Measurements from ENCODE around the gene PLA2G4F.

Gene PLA2G4F

DNA sequence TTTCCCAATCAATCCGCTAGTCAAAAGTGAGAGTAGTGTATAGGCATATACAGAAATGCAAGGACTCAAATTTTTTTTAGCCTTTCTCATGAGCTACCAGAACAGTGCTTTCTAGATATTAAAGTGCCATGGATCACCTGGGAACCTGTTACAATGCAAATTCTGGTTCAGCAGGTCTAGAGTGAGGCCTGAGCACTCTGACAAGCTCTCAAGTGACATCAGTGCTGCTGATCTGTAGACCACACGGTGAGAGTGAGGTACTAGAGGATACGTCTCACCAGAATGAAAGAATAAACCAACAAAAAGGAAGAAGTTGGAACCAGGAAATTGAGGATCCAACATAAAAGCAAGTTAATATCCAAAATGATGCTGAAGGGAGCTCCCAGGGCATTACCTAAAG is 46.1 kb downstream of the PLA2G4F start:
- in situ Hi-C loops (cut with HindIII; ENCODE audit: low pct_unique_long_range_greater_than_20kb, low sequenced_read_pairs), result no loop called here
- no peak for DNase-seq (ENCODE audit: low read depth in 1 of 2, low spot score in 1 of 2)
- TF ChIP-seq JUND (IDR thresholded peaks at IDR 0.05; ENCODE audit: low read depth), result no peak

DNA sequence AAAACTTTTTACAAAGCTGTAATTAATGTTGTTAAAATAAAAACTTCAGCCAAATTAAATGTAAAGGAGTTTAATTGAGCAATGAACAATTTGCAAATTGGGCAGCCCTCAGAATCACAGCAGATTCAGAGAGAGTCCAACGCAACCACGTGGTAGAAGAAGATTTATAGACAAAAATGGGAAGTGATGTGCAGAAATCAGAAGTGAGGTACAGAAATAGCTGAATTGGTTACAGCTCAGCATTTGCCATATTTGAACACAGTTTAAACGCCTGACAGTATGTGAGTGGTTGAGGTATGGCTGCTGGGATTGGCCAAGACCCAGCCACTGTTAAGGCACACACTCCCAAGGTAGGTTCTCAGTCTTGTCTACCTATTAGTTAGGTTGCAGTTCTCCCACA is 47.6 kb downstream of the PLA2G4F start:
- TF ChIP-seq JUND (IDR thresholded peaks at IDR 0.05; ENCODE audit: low read depth), result no peak
- in situ Hi-C loops (cut with HindIII; ENCODE audit: low pct_unique_long_range_greater_than_20kb, low sequenced_read_pairs), result no loop called here
- no peak for DNase-seq (ENCODE audit: low read depth in 1 of 2, low spot score in 1 of 2)

DNA sequence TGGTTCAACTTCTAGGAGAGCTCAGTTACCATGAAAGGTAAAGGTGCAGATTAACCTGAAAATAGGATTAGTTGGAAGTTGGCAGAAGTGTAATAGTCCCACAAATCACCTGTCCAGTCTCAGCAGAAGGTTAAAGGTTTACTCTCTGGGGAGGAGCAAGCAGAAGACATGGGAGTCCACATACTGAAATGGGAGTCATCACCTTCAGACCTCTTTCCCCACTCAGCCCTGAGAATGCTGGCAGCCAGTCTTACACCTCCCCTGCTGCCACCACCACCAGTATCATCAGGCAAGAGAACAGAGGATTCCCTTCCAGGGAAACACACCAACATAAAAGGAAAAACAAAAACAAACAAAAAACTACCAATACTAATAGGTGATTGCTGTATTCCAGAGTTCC is 48.2 kb downstream of the PLA2G4F start:
- TF ChIP-seq JUND (IDR thresholded peaks at IDR 0.05; ENCODE audit: low read depth), result no peak
- in situ Hi-C loops (cut with HindIII; ENCODE audit: low pct_unique_long_range_greater_than_20kb, low sequenced_read_pairs), result no loop called here
- DNase-seq (ENCODE audit: low read depth in 1 of 2, low spot score in 1 of 2), result no peak

DNA sequence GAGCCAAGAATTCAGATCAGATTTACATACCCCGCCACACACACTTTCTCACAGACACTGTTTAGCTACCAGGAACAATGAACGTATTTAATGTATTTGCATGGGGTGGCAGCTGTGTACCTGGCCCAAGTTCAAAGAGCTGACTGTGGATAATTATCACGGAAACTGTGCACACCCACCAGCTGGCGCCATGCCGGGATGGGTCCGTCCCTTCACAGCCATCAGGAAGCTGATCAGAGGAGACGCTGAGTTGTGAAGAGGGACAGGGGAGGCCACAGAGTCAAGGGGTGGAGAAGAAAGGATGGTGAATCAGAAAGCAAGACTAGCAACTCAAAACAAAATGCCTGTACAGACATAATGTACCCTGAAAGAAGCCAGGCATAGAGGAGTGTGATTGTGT is 49.0 kb downstream of the PLA2G4F start:
- in situ Hi-C loops (cut with HindIII; ENCODE audit: low pct_unique_long_range_greater_than_20kb, low sequenced_read_pairs), result no loop called here
- DNase-seq (ENCODE audit: low read depth in 1 of 2, low spot score in 1 of 2), result no peak
- no peak for TF ChIP-seq JUND (IDR thresholded peaks at IDR 0.05; ENCODE audit: low read depth)

DNA sequence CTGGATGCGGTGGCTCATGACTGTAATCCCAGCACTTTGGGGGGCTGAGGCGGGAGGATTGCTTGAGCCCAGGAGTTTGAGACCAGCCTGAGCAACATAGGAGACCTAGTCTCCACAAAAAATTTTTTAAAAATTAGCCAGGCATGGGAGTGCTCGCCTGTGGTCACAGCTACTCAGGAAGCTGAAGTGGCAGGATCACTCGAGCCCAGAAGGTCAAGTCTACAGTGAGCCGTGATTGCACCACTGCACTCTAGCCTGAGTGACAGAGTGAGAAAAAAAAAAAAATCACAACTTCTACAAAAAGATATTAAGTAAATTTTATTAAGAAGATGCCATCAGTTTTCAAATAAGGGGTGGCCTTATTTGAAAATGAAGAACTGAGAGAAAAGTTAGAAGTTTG is 50.1 kb downstream of the PLA2G4F start:
- TF ChIP-seq JUND (IDR thresholded peaks at IDR 0.05; ENCODE audit: low read depth), result no peak
- in situ Hi-C loops (cut with HindIII; ENCODE audit: low pct_unique_long_range_greater_than_20kb, low sequenced_read_pairs), result no loop called here
- no peak for DNase-seq (ENCODE audit: low read depth in 1 of 2, low spot score in 1 of 2)

DNA sequence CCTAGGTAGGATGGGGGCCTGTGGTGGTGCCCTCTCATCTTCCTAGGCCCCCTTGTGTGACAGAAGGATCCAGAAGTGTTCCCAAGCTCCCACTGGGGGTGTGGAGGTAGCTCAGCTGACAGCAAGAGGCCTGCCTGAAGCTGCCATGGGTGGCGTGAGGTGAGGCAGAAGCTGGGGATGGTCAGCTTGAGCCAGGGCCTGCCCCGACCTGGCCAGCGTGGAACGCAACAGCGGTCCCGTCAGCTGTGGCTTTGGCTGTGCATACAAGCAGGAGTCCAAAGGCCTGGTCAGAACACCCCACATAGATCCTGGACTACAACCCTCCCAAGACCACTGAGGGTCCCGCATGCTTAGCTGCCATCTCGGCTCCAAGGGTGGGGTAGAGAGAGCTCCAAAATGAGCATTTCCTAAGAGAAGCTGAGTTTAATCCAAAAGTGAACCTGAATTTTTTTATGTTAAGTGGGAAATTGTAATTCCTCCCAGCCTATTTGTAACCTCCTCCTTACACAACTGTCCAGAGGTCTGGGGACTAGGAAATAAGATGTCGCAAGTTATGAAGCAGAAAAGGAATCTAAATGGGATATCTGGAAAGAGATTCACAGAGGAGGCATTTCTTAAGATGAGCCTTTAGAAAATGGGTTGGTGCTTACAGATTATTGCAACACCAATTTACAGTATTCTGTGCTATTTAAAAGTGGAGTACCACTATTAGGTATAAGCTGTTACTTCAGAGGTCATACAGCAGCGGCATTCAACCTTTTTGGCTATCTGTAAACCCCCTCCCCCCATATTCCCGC is 52.1 kb downstream of the PLA2G4F start:
- in situ Hi-C loops (cut with HindIII; ENCODE audit: low pct_unique_long_range_greater_than_20kb, low sequenced_read_pairs), result no loop called here
- no peak for DNase-seq (ENCODE audit: low read depth in 1 of 2, low spot score in 1 of 2)
- TF ChIP-seq JUND (IDR thresholded peaks at IDR 0.05; ENCODE audit: low read depth), result no peak

DNA sequence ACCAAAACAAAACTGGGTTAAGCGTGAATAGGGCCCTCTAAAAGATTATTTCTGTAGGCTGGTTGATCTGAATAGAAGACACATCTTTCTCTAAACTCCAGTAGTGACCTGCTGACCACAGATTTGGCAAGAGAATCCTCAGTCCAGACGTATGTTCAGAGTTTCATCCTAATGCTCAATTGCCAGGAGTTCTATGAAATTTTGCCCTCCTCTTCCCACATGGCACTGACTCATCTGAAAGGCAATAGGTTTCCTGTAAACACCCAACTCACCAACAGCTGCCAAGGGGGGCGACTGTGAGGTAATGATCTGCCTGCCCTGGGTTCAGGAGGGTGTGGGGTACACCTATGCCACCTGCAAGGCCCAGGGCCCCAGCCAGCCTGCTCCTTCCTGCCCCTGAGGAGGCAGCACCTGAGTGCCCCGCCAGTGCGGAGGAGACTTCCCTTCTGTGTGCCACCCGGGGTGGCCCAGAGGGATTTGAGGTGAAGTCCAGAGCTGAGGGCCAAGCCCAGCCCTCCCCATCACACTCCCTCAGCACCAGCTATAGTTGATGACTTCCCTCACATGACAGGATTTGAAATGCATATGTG is 53.7 kb downstream of the PLA2G4F start:
- no peak for DNase-seq (ENCODE audit: low read depth in 1 of 2, low spot score in 1 of 2)
- in situ Hi-C loops (cut with HindIII; ENCODE audit: low pct_unique_long_range_greater_than_20kb, low sequenced_read_pairs), result no loop called here
- no peak for TF ChIP-seq JUND (IDR thresholded peaks at IDR 0.05; ENCODE audit: low read depth)

DNA sequence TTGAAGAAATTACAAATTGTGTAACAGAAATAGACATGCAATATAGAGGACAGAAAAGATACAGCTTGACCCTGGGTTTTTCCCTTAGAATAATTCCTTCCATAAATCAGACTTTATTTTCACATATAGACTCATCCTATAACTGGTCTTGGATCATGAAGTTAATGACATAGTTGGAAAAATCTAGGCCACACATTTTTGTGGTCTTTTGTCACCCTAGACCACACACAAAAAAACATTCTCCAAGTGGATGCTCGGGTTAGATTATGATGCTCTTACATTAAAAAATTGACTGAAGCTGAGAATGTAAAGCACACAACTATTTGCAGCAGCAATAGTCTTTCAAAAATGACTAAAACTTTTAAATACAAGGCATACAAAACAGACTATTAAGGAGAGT is 54.6 kb downstream of the PLA2G4F start:
- no peak for DNase-seq (ENCODE audit: low read depth in 1 of 2, low spot score in 1 of 2)
- in situ Hi-C loops (cut with HindIII; ENCODE audit: low pct_unique_long_range_greater_than_20kb, low sequenced_read_pairs), result no loop called here
- no peak for TF ChIP-seq JUND (IDR thresholded peaks at IDR 0.05; ENCODE audit: low read depth)

DNA sequence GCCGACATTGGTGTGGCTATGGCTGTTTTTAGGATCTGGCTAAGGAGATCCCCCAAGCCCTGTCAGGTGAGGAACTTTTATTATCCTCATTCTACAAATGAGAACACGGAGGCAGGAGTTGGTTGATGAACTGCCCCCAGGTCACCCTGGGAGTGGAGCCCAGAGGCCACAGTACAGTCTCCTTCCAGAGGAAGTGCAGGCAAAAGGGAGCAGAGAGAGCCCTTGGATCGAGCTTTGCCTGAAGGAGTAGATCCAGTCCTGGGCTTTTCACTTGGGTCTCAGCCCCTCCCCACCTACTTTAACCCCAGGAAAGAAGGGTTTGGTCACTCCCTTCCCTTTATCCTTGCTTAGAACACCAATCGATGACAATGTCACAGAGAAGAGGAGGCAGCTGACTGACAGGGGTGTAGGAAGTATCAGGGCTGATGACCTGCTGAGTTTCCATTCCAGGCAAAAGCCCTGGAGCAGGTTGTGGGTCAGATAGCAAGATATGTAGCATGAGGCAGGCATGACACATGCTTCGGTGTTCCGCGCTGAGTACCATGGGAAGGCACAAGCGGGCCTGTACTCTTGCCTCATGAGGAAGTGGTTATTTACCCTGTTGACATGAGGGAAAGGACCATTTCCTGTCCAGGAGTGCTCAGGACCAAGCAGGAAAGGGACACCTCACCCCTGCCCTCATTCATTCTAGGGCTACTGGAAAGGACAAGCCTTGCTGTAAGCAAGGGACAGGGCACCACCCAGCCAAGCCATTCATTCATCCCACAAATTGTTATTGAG is 56.2 kb downstream of the PLA2G4F start:
- no peak for DNase-seq (ENCODE audit: low read depth in 1 of 2, low spot score in 1 of 2)
- in situ Hi-C loops (cut with HindIII; ENCODE audit: low pct_unique_long_range_greater_than_20kb, low sequenced_read_pairs), result no loop called here
- no peak for TF ChIP-seq JUND (IDR thresholded peaks at IDR 0.05; ENCODE audit: low read depth)

DNA sequence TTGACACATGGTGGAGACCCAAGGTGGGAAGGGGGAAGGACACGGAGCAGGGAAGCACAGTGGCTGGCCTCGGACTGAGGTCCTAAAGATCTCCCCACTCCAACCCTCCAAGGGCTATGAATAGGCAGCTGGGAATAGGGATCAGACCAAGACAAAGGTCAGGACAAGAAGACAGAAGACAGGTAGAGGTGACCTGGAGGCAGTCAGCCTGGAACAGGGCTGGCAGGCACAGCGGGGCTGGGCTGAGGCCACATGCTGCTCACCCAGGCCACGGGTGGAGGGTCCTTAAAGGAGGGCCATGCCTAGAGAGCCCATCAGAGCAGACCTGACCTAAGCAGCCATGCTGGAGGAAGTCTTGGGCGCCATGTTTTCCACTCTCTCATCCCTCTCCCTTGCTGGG is 59.4 kb downstream of the PLA2G4F start:
- DNase-seq (ENCODE audit: low read depth in 1 of 2, low spot score in 1 of 2), result no peak
- no peak for TF ChIP-seq JUND (IDR thresholded peaks at IDR 0.05; ENCODE audit: low read depth)
- in situ Hi-C loops (cut with HindIII; ENCODE audit: low pct_unique_long_range_greater_than_20kb, low sequenced_read_pairs), result no loop called here

DNA sequence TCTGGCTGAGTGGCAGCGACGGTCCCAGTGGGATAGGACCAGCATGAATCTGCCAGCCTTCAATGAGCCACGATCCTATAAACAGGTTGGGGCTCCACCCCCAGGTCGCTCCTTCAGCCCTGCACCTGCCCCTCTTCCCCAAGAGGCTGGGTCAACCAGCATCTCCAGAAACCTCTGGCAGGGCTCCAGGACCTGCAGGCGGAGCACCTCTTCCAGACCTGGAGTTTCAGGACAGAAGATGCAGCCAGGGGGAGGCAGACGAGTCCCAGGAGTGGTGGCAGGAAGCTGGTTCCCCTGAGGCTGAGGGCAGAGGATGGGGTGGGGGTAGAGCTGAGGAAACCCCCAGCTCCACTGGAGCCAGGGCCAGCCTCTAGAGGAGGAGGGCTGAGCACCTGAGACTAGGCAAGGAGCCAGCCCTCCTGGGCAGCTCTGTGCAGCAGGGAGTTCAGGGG is 61.9 kb downstream of the PLA2G4F start, which contains the start of gene PLA2G4D:
PLA2G4D (minus strand) TSS at position 51 of the 452 bp plus-strand sequence. CDS start 103 bp downstream, outside the sequence.
- TF ChIP-seq JUND (IDR thresholded peaks at IDR 0.05; ENCODE audit: low read depth), result no peak
- DNase-seq (ENCODE audit: low read depth in 1 of 2, low spot score in 1 of 2), result peak in 1 of 2 experiments; percentile 82
- in situ Hi-C loops (cut with HindIII; ENCODE audit: low pct_unique_long_range_greater_than_20kb, low sequenced_read_pairs), result no loop called here

DNA sequence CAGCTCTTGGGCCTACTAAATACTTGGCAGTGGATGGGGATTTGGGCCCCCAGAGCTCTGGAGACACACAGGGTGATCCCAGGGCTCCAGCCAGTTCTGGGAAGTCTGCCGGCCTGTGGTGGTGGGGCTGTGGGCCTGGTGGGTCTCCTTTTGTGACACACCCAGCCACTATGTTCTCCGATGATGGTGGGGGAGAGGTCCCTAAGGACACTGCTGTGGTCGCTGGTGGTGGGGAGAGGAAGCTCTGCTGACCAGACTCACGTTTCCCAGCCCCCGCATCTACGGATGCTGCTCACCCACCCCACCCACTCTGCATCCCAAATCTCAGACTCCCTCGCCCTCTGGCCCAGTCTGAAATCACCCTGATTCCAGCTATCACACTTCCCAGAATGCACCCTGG is 62.5 kb downstream of the PLA2G4F start:
- in situ Hi-C loops (cut with HindIII; ENCODE audit: low pct_unique_long_range_greater_than_20kb, low sequenced_read_pairs), result no loop called here
- no peak for TF ChIP-seq JUND (IDR thresholded peaks at IDR 0.05; ENCODE audit: low read depth)
- DNase-seq (ENCODE audit: low read depth in 1 of 2, low spot score in 1 of 2), result no peak

Data from T47D (cell line).